ENCODE measurements around the gene ERN1.

ERN1 gene

DNA sequence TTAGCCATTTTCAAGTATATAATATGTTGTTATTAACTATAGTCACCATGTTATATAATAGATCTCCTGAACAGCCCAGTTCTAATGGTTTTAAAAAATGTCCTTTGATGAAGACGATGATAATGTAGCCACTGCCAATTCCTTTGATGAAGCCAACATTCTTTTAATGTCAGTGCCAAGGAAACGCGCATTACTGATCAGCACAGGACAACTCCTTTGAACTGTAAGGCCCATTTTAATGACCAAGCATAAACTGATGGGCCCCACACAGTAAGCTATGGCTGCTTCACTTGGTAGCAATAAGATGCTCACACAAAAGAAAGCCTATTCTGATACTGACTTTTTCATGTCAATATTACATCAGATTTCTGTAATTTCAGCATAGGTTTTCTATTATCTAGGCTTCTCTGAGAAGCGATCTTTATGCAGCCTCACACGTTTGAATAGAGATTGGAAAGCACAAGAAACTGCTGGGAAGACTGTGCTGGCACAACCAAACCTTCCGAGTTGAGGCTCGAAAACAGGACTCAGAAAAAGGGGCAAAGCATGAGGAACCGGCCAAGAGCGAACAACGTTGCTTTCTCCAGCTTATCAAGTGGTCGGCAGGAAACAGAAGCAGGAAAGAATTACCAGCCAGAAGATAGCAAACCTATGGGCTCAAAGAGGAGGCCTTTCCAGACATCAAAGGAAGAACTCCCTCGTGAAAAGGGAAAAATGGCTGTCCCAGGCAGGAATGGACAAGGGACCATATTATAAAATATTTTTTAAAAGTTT, 19.4 kb downstream of the ERN1 start:
- DNase-seq (ENCODE audit: low read depth in 2 of 2), result no peak

DNA sequence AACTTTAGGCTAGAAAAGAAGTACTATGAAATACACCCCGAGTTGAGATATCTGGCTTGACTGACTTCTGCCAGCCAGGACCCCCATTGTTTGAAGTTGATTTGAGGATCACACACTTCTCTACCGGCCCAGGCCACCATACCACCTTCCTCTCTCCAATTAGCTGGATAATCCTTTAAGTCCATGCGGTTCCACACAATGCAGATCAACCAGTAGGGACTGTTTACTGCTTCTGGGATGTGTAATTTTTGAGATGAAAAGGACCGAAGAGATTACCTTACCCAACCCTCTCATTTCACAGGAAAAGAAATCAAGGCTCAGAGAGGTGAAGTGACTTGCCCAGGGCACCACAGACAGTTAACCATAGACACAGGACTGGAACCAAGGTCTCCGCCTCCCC, 20.5 kb downstream of the ERN1 start:
- DNase-seq (ENCODE audit: low read depth in 2 of 2), result no peak

DNA sequence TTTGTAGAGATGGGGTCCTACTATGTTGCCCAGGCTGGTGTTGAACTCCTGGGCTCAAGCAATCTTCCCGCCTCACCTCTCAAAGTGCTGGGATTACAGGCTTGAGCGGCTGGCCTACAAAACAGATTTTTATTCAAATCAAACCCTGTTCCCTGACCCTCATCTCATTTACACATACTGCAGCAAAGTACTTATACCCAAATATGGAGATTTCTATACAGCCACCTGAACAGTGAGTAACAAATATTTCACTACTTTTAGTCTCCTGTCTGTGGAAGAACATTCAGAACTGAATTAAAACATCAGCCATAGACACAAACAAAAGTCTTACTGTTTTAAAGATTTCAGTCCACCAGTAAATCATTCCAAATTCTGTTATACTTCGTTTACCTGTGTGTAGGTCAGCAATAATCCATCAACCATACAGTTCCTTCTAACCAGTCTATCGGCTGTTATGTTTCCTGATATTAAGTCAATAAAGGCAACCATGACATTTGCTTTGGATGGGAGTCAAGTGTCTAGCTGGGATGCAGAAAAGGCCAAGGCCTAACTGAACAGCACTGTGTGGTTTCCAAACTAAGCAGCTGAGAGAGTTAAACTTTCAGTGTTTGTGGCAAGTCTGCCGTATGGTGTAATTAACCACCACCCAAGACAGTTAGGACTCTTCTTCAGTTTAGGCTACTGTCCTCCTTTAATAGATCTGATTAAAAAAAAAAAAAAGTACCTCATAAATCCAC, 22.3 kb downstream of the ERN1 start:
- no peak for DNase-seq (ENCODE audit: low read depth in 2 of 2)

DNA sequence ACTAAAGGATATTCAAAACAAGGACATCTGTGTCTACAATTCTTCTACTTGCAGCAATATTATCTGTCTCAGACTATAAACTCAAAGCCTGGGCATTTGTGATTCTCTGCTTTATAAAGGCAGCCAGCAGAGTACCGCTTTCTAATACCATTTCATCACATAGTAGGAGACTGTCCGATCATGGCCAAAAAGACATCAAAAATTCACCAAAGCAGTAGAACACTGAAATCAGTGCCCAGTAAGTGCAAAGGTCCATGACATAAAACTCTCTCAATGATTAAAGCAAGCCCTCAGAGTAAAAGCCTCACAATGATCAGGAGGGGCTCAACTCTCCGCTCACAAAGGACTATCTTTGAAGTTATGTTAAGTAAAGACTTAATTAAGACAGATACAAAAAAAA, 23.0 kb downstream of the ERN1 start:
- DNase-seq (ENCODE audit: low read depth in 2 of 2), result no peak

DNA sequence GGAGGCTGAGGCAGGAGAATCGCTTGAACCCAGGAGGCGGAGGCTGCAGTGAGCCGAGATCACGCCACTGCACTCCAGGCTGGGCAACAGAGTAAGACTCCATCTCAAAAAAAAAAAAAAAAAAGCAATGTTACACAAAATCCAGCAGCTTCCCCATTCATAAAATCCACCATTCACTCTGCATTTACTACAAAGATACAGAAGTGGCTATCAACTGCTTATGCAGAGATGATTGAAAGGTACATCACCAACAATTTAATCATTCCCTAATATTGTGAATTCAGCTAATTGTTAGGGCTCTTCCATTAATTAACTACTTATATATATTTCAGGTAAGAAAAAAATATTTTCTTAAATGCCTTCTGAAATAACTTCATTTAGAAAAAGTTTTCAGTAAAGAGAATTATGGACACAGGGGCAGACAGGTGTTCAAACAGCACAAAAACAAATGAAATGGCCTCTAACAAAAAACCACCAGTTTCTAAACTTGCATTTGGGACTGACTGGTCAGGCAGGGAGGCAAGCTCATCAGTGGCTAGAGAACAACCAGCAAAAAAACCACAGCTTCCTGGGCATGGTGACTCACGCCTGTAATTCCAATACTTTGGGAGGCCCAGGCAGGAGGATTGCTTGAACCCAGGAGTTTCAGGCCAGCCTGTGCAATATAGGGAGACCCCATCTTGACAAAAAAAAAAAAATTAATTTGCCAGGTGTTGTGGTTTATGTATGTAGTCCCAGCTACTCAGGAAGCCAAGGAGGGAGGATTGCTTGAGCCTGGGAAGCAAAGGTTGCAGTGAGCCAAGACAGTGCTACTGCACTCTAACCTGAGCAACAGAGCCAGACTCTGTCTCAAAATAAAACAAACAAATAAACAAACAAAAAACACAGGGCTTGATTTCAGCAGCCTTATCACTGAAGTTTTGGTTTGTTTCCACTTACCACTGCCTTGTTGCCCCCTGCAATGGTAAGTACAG, 26.3 kb downstream of the ERN1 start:
- DNase-seq (ENCODE audit: low read depth in 2 of 2), result no peak

DNA sequence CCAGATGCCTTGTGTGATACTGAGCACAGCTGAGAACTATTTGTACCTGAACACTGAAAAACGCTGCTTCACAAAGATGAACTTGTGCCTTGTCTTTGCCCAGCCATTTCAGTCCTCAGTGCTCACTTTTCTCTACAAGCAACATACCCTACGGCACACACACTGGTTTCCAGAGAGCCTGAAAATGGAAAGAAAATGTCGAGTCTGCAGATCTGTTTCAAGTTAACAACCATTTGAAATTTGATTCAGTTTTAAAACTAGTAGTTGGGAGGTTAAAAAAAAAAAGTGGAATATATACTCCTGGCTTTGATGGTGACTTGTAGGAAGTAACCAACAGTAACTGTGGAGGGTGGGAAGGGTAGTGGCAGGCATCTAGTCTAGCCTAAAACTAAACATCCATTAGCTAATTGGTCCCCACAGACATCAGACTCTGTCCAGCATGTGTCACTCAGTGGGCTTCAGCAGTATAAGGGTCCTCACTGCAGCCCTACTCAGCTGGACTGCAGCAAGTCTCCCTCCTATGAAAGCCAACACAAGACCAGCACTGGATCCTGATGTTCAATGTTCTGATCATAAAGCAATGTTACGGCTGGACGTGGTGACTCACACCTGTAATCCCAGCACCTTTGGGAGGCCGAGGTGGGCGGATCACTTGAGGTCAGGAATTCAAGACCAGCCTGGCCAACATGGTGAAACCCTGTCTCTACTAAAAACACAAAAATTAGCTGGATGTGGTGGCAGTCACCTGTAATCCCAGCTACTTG, 27.1 kb downstream of the ERN1 start:
- no peak for DNase-seq (ENCODE audit: low read depth in 2 of 2)

DNA sequence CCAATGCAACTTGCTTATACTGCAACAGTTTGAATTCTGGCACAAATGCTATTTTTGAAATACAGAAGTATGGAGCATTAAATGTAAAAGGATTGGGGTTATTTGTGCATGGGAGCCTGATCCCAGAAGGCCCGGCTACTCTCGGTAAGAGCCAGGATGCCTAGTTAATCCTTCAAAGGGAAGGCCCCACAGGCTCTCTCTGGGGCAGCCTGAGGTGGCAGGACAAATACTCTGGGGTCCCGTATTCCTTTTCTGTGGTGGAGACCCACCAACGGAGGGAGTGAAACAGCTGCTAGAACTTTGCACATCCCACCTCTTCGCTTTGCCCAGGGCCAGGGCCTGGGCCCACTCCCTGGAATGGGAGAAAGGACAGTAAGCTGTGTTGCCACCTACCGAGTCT, 30.4 kb downstream of the ERN1 start:
- no peak for DNase-seq (ENCODE audit: low read depth in 2 of 2)

DNA sequence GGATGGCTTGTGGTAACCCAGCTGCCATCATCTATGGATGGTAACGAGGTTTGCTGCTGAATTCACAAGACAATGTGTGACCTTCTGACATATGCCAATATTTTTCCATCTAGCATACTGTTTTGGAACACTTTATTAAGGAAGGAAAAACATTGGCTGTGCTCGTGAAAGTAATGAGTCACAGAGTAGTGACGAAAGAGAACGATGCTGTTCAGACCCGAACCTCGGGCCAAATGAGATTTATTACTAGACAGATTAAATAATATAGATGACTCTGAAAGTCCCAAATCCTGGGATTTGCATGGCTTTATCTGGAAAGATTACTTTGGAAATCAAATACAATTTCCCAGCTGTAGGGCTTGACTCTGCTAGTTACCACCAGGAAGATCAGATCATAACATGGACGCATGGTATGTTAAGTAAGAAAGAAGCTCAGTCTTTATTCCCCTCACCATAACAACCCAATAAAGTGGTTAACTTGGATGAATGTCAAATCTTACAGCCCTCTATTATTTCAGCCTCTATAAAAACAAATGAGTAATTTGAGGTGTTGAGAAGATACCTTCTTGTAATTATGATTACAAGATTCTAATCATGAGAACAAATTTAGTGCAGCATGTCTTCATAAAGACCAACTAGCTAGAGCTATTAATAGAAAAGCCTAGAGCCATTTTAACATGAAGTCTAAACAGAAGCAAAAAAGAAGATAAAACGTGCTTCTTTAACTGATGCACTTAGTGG, 32.6 kb downstream of the ERN1 start:
- no peak for DNase-seq (ENCODE audit: low read depth in 2 of 2)

DNA sequence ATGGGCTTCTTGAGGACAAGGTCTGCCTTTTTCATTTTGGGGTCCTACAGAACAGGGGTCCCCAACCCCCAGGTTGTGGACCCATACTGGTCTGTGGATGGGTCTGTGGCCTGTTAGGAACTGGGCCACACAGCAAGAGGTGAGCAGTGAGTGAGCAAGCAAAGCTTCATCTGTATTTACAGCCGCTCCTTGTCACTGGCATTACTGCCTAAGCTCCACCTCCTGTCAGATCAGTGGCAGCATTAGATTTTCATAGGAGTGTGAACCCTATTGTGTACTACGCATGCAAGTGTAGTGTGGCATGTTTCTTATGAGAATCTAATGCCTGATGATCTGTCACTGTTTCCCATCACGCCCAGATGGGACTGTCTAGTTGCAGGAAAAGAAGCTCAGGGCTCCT, 33.9 kb downstream of the ERN1 start:
- no peak for DNase-seq (ENCODE audit: low read depth in 2 of 2)

DNA sequence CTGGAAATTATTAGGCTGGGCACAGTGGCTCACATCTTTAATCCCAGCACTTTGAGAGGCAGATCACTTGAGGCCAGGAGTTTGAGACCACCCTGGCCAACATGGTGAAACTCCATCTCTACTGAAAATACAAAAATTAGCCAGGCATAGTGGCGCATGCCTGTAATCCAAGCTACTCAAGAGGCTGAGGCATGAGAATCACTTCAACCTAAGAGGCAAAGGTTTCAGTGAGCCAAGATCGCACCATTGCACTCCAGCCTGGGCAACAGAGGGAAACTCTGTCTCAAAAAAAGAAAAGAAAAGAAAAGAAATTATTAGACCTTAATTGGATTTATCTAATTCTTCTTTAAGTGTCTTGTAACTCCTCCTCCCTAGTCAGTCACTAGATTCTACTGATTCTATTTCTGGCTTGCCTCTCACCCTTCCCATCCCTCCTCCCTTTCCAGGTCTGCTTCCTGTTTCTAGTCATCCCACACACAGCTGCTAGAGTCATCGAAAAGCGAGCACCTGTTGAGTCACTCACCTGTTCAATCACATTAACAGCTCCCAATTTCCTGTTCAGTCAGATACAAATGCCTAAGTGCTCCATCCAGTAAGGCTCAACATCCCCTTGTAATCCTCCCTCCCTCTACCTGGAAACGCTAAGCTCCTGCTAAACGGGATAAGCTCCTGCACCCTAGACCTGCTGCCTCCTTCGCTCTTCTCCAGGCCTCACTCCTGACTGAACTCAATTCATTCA, 34.6 kb downstream of the ERN1 start:
- no peak for DNase-seq (ENCODE audit: low read depth in 2 of 2)

DNA sequence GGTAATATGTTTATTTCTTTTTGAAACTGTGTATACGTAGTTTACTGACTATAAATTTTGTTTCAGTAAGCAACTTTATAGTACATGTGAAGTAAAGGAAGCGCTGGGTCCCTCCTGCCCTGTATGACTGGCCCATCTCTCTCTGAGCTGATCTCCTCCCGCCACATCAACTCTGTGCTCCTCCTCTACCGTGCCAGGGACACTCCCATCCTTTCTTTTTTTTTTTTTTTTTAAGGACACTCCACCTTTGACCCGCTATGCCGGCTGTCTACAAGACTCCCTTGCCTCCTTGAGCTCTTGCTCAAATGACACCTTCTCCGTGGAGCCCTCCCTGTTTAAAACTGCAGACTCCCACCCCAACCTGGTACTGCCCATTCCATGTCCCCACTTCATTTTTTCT, 35.5 kb downstream of the ERN1 start:
- DNase-seq (ENCODE audit: low read depth in 2 of 2), result no peak

DNA sequence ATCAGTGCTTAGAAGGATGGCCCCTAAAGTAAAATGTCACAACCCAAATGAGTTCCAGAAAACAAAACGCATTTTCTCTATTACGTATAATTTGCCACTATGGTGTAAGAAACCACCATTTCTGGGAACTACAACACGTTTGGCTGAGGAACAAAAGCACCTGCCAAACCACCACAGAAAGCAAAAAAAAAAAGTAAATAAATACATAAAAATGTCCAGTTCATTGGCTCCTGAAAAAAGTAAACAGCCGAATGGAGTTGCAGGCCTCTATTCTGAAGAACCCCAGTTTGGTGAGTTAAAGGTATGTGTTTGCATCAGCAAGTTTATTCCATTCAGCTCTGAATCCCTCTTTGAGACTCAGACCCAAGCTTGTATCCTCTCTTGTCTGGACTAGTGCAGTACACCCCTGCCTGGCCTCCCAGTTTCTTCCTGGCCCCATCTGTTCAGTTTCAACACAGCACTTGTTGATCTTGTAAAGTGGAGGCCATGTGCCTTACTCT, 36.9 kb downstream of the ERN1 start:
- DNase-seq (ENCODE audit: low read depth in 2 of 2), result no peak

DNA sequence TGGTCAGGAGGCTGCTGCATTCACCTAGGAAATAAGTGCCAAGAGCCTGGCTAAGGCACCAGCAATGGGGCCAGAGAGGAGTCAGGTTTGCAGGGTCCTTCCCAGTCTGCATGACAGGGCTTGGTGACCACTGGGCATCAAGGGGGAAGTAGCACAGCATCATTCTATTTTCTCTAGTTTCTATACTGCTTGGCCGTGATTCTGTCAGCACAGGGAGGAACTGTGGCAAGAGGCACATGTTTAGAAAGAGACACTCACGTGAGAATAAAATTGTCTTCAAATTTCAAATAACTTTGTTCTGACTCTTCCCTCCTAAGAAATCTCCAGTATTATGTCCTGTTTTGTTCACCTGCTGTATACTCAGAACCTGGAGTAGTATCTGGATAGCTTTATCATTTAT, 37.8 kb downstream of the ERN1 start:
- no peak for DNase-seq (ENCODE audit: low read depth in 2 of 2)

DNA sequence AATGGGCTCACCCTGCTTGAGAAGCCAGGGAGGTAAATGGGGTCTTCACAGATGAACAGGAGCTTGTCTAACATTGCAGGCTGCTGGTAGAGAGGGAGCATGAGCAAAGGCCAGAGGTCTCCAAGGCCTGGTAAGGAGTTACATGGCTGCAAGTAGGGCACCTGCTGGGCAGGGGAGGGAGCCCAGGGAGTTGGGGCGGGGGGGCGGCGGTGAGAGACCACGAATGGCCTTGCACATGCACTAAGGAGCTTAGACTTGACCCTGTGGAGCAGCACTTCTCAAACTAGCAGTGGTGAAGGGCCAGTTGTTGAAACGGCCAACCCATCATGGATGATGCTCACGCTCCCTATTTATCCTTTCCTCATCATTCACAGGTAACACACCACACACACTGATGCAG, 38.4 kb downstream of the ERN1 start:
- DNase-seq (ENCODE audit: low read depth in 2 of 2), result no peak

DNA sequence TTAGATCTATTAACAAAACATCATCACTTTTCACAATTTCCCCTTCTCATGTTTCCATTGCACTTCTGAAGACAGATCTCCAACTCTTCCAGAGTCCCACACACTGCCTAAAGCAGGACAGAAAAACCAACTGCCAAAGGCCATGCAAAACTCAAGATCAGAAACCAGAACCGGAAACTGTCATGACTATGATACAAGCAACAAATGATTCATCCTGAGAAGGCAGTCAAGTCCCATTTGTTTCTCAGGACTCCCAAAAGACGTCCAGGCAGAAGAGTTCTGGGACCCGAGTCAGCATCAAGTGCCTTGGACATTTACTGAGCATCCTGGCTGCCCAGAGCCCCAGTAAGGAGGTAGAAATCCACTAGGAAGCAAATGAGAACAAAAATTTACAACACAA, 38.8 kb downstream of the ERN1 start:
- DNase-seq (ENCODE audit: low read depth in 2 of 2), result no peak

DNA sequence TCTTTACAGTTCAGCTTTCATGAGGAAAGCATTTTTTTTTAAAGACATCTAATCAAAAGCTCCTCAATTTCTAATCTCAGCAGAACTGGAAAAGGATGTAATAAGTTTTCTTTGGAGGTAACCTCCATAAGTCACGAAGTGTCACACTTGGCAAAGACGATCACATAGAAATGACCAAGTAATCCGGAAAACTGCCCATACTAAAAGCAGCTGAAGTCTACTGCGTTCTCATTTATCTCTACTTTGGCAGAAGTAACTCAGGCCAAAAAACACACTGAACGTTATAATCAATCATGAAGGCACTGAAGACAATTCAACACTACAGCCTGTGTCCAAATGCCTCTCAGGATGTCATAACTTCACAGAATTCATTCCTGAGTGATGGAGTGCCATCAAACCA, 39.8 kb downstream of the ERN1 start:
- DNase-seq (ENCODE audit: low read depth in 2 of 2), result no peak

DNA sequence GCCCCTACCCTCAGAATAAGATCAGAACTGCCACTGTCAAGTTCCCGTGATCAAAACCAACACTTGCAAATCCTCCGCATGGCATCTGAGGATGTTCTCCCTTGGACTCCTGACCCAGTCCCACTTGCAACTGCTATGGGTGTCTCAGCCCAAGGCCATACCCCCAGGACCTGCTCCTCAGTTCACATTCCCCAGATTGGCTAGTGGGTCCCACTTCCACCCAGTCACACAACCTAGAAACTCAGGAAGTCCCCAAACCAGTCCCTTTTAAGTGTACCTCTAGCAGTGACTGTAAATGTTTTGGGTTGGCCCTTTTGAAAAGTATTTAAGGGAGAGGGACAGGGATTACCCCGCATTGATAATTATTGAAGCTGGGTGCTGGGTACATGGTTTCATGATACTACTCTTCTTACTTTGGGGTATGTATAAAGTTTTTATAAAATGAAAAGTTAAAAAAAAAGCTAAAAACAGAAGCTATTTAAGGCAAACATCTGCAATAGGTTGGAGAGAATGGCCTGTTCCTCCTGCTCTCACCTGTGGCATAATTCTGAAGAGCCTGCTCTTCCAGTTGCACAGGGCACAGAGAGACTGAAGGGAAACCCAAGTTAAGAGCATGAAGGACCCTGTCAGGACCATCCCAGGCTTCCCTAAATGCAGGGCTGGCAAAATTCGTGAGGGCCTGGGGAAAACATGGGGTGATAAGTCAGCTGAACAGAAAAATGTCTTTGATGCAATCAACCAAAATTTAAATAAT, 42.5 kb downstream of the ERN1 start:
- no peak for DNase-seq (ENCODE audit: low read depth in 2 of 2)

DNA sequence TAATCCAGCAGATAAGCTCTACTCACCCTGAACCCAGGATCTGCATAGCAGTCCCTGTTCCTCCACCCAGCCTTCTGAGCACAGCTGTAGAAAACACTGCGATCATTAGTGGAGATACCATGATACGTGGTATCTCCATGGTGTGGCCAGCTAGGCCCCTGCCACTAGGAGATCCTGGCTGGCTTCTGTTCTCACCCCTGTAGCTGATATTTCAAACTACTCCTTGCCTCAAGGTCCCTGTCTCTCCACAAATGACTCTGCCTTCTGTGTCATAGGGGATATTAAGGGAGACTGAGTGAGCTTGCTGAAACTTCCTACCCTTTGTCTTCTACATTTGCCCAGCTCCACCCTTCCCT, 44.3 kb downstream of the ERN1 start:
- no peak for DNase-seq (ENCODE audit: low read depth in 2 of 2)

DNA sequence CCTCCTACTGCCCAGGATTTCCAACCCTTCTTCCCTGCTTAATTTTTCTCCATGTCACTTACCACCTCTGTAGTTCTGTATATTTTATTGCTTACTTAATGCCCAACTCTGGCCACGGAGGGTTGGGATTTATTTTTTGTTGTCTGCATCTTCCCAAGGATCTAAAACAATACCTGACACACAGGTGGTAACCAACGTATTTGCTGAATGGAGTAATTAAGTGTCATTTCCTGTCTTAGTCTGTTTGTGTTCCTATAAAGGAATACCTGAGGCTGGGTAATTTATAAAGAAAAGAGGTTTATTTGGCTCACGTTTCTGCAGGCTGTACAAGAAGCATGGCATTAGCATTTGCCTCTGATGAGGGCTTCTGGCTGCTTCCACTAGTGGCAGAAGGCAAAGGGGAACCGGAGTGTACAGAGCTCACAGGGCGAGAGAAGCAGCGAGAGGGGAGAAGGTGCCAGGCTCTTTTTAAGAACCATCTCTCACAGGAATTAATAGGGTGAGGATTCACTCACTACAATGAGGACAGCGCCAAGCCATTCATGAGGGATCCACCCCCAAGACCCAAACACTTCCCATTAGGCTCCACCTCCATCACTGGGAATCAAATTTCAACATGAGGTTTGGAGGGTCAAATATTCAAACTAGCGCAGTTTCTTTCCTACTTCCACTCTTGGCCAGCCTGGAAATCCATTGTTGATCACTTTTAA, 44.8 kb downstream of the ERN1 start:
- no peak for DNase-seq (ENCODE audit: low read depth in 2 of 2)
